ENCODE measurements around the gene FRMD4A.

Gene FRMD4A

GRCh38 chr10:13775786-13776775 lies 554.6 kb downstream of the FRMD4A start:
- DNase-seq (ENCODE audit: extremely low read depth, low read depth), result peak; percentile 36

GRCh38 chr10:13774303-13774893 lies 556.3 kb downstream of the FRMD4A start:
- TF ChIP-seq CTCF (IDR thresholded peaks at IDR 0.05; ENCODE audit: low read depth, low read length), result no peak
- no peak for DNase-seq (ENCODE audit: extremely low read depth, low read depth)

More at GRCh38 chr10:13775786-13776775, 554.6 kb downstream of the FRMD4A start:
- no peak for TF ChIP-seq CTCF (IDR thresholded peaks at IDR 0.05; ENCODE audit: low read depth, low read length)

GRCh38 chr10:13773496-13774170 lies 557.1 kb downstream of the FRMD4A start:
- TF ChIP-seq CTCF (IDR thresholded peaks at IDR 0.05; ENCODE audit: low read depth, low read length), result no peak
- no peak for DNase-seq (ENCODE audit: extremely low read depth, low read depth)

GRCh38 chr10:13773043-13773442 lies 557.7 kb downstream of the FRMD4A start:
- no peak for DNase-seq (ENCODE audit: extremely low read depth, low read depth)
- no peak for TF ChIP-seq CTCF (IDR thresholded peaks at IDR 0.05; ENCODE audit: low read depth, low read length)

GRCh38 chr10:13771992-13772391 lies 558.7 kb downstream of the FRMD4A start:
- DNase-seq (ENCODE audit: extremely low read depth, low read depth), result no peak
- TF ChIP-seq CTCF (IDR thresholded peaks at IDR 0.05; ENCODE audit: low read depth, low read length), result no peak

- DNase-seq (ENCODE audit: extremely low read depth, low read depth), result no peak
- TF ChIP-seq CTCF (IDR thresholded peaks at IDR 0.05; ENCODE audit: low read depth, low read length), result no peak
Observed at GRCh38 chr10:13770760-13771493, 559.8 kb downstream of the FRMD4A start.

Measured in AG09319 (cell line).